ENCODE measurements around the gene CELA3B. TPM values are rescaled to one million over a fixed set of nuclear protein-coding genes. Genes with fewer than 3 reads are reported as not detected.

Gene CELA3B
- total and polyA plus RNA-seq, 2 of the 8 experiments (the other 6 are each of a cell fraction or from before 2014, with no cell fraction given) = not detected

DNA sequence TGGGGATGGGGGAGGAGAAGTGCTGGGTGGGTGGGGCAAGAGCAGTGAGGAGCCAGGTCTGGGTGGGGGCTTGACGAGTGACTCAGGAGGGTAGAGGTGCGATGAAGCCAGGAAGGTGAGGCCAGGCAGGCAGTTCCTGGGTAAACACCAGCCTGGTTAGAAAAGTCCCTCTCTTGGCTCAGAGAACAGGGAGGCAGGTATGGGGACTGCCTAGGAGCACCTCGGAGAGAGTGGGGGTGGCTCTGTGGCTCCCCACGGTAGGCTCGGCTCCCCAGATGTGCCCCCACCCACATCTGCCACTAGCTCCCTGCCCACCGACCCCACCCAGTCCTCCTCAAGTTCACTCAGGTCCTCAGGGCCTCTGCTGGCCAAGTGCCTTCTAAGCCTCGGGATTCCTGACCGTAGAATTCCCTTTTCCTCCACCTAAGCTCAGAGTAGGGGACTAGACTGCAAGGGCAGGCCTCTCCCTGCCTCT lies 40.9 kb upstream of the CELA3B start:
- ChIA-PET CTCF (ENCODE audit: partially characterized antibody) (interaction anchor here (0.7 to 2.0 kb wide), 13 partner anchors 12 to 1656 kb away, joined by 3 to 7 read pairs (median 4); no protein-coding TSS in a partner anchor), POLR2A (ENCODE audit: partially characterized antibody) (interaction anchor here (0.7 to 5.9 kb wide), 11 partner anchors 8 to 86 kb away, joined by 3 to 38 read pairs (median 5); no protein-coding TSS in a partner anchor)
- Histone ChIP-seq H3K9ac (replicated peaks in 1 of 4; ENCODE audit: extremely low read depth in 1 of 4, low read depth in 3 of 4, low read length in 3 of 4) (peak overlapping the region in 3 of 4 experiments; percentile 17 to 43 (median 25); a peak in 4 of 7 replicates), H2BK5ac (ENCODE audit: low read depth, low read length) (no peak overlapping the region; the same call in 1 of the 2 replicates), H3K4ac (replicated peaks; ENCODE audit: insufficient read length, low read depth, low read length) (no peak overlapping the region), H3K27me3 (replicated peaks in 1 of 4; ENCODE audit: control insufficient read depth in 3 of 4, extremely low read depth in 1 of 4, insufficient read depth in 3 of 4, low read length in 3 of 4) (peaks cover 0 to 2% (median 0%) of the 10 kb centered on the region in 4 experiments; a peak in 2 of 7 replicates), H3K23ac (ENCODE audit: insufficient read length) (no peak overlapping the region), H3K14ac (ENCODE audit: insufficient read length) (no peak overlapping the region), H3K56ac (replicated peaks; ENCODE audit: insufficient read length, low read depth, low read length) (no peak overlapping the region), H2BK20ac (ENCODE audit: low read length) (no peak overlapping the region), H4K20me1 (replicated peaks in 1 of 2; ENCODE audit: control insufficient read depth in 1 of 2, insufficient read depth in 2 of 2, low read length in 2 of 2) (peaks cover 2 to 10% of the 10 kb centered on the region in 2 experiments), H2AK5ac (ENCODE audit: low read depth, low read length) (peak overlapping the region; percentile 59; the same call in 1 of the 2 replicates), H3K4me1 (replicated peaks in 1 of 4; ENCODE audit: control insufficient read depth in 3 of 4, insufficient read depth in 4 of 4, low read length in 3 of 4) (peaks cover 8 to 46% (median 31%) of the 10 kb centered on the region in 4 experiments), H3K9me3 (ENCODE audit: insufficient read depth in 2 of 2, low read depth in 1 of 2, low read length in 1 of 2) (no peaks in the 10 kb centered on the region), H4K8ac (ENCODE audit: extremely low read depth, insufficient read depth, low read length) (no peak overlapping the region; the same call in 1 of the 2 replicates), H3K18ac (ENCODE audit: extremely low read depth, low read length) (no peak overlapping the region; the same call in 1 of the 2 replicates), H3K23me2 (ENCODE audit: low read depth, low read length) (peaks cover 11% of the 10 kb centered on the region), H3K4me3 (ENCODE audit: extremely low read depth in 1 of 4, insufficient read depth in 2 of 4, low read depth in 3 of 4, low read length in 4 of 4) (peak overlapping the region; percentile 51 to 89 (median 63)), H3K79me1 (ENCODE audit: low read depth, low read length) (peaks cover 19% of the 10 kb centered on the region), H3K4me2 (ENCODE audit: insufficient read depth in 1 of 2, low read depth in 2 of 2, low read length in 2 of 2) (peak overlapping the region; percentile 86 to 88), H4K91ac (replicated peaks; ENCODE audit: insufficient read length, low read length) (peak overlapping the region; percentile 3), H3K79me2 (ENCODE audit: control insufficient read depth in 1 of 2, insufficient read depth in 2 of 2, low read length in 2 of 2) (peaks cover 6 to 48% of the 10 kb centered on the region in 2 experiments; a peak in 3 of 4 replicates), H2AFZ (ENCODE audit: low read length) (no peak overlapping the region), H2BK12ac (ENCODE audit: low read depth, low read length) (0 out of 2 replicates have a peak overlapping the region, but pooled peaks have one; percentile 75), H2BK15ac (ENCODE audit: low read length) (0 out of 2 replicates have a peak overlapping the region, but pooled peaks have one; percentile 88), H2BK120ac (replicated peaks; ENCODE audit: low read depth, low read length) (peak overlapping the region; percentile 27), H3K27ac (ENCODE audit: low read depth, low read length) (no peak overlapping the region), H3K36me3 (ENCODE audit: control insufficient read depth in 2 of 4, insufficient read depth in 4 of 4, low read length in 3 of 4) (no peaks in the 10 kb centered on the region), H4K5ac (ENCODE audit: insufficient read length, low read depth, low read length) (no peak overlapping the region)
- WGBS, 2 experiments (ENCODE audit: extremely low coverage in 1 of 2, insufficient coverage in 1 of 2, insufficient read length in 1 of 2, insufficient replicate concordance in 2 of 2, low coverage in 1 of 2, low lambda C conversion rate in 2 of 2, missing lambda C conversion rate in 1 of 2) = 47% methylated on average over 7 of the region's 8 CpGs; no CpG with 5 or more reads in 1 of the 2 experiments
- FAIRE-seq = no peak
- TF ChIP-seq, protein P1, sequence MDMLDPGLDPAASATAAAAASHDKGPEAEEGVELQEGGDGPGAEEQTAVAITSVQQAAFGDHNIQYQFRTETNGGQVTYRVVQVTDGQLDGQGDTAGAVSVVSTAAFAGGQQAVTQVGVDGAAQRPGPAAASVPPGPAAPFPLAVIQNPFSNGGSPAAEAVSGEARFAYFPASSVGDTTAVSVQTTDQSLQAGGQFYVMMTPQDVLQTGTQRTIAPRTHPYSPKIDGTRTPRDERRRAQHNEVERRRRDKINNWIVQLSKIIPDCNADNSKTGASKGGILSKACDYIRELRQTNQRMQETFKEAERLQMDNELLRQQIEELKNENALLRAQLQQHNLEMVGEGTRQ (IDR thresholded peaks at IDR 0.05; ENCODE audit: low read length) = no peak
- TF ChIP-seq ASH2L (IDR thresholded peaks at IDR 0.05; ENCODE audit: low read length) (no peak), RXRA (IDR thresholded peaks at IDR 0.05; ENCODE audit: insufficient read depth, low read depth, low read length) (no peak)
- no peak for DNase-seq (ENCODE audit: low read depth in 1 of 2, low spot score in 2 of 2)

All from H1 (cell line).